ENCODE results near the gene PSMG1. TPM values are rescaled to one million over a fixed set of nuclear protein-coding genes. Genes with fewer than 3 reads are reported as not detected.

Gene PSMG1
- total RNA-seq, 1 experiment from 2014 or later: 156 TPM

DNA sequence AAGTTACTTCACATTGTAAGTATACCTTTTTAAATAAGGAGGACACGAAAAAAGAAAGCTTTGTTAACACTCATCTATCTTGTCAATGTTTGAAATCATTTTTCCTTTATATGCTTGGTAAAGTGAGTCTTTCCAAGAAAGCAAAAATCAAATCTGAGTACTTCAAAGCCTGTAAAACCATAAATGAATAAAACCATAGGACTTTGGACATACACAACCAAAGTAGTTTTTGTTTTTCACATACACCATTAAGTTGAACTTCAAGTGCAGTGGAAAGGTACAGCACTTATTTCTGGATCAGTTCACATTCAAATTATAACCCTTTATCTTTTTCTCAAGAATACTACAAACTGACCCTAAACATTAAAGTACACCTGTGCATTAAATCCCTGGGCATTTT, 10.1 kb upstream of the PSMG1 start:
- in situ Hi-C loops (cut with HindIII; ENCODE audit: low pct_unique_long_range_greater_than_20kb, low sequenced_read_pairs): no loop called here
- DNase-seq (ENCODE audit: low read depth): no peak

- no peak for DNase-seq (ENCODE audit: low read depth)
- in situ Hi-C loops (cut with HindIII; ENCODE audit: low pct_unique_long_range_greater_than_20kb, low sequenced_read_pairs): no loop called here
Measured at GRCh38 chr21:39189857-39190604, 6.8 kb upstream of the PSMG1 start.

GRCh38 chr21:39188521-39189139, 5.4 kb upstream of the PSMG1 start:
- in situ Hi-C loops (cut with HindIII; ENCODE audit: low pct_unique_long_range_greater_than_20kb, low sequenced_read_pairs): no loop called here
- no peak for DNase-seq (ENCODE audit: low read depth)

GRCh38 chr21:39187141-39187540, 3.9 kb upstream of the PSMG1 start:
- DNase-seq (ENCODE audit: low read depth): no peak
- in situ Hi-C loops (cut with HindIII; ENCODE audit: low pct_unique_long_range_greater_than_20kb, low sequenced_read_pairs): no loop called here

DNA sequence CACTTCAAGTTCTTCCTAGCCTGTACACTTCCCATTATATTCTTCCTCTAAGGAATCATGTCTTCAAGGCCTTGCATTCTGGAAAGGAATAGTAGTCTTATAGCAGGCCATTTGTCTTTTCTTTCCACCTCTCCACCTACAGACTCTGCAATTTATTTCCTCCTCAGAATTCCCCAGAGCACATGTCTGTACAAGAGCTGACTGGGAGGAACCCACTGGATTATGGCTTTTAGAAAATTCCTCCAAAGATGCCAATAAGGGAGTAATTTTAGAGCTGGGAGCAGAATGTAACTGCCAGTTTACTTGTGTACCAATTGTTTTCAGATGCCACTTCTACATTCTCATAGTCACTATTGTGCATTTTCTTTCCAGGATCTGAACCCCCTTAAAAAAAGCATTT, 3.4 kb upstream of the PSMG1 start:
- DNase-seq (ENCODE audit: low read depth): no peak

GRCh38 chr21:39185157-39185556, 1.9 kb upstream of the PSMG1 start:
- no peak for DNase-seq (ENCODE audit: low read depth)

More for the DNA sequence above, 3.4 kb upstream of the PSMG1 start:
- in situ Hi-C loops (cut with HindIII; ENCODE audit: low pct_unique_long_range_greater_than_20kb, low sequenced_read_pairs): no loop called here

DNA sequence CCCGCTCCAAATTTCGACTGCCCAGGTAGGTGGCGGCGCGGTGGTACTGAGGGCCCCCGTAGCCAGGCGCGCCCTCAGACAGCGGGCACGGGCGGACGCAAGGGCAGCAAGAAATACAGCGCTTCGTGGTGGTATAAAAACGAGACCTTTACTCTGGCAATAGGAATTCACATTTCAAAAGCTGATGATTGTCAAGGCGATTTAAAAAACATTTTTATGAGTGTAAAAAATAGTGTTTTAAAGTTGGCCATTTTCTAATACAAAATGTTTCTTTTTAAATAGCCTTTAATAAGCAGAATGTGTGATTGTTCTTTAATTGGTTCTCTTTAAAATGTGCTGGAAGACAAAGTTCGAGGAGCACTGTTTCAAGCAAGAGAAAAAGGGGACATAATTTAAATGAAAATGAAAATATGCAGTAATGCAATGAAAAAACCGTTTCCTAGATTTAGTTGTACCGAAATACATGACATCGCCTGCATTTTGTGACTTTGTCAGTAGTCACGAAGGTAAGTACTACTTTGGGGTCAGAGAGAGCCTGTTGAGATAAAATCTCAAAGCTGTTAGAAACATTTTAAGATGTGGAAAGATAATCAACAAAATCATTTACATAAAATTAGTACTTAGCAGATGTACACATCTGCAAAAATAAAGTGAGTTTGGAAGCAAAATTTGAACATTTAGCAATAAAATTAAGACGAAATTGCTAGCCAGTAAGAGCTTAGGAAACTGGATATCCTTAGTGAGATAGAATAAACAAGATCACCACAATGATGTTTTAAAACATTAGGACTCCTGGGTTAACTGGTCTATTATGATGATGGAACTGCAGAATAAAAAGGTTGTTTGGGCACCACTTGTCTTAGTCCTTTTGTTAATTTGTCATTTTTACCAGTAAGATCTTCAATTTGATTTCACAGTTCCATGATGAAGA, 1.1 kb upstream of the PSMG1 start:
- in situ Hi-C loops (cut with HindIII; ENCODE audit: low pct_unique_long_range_greater_than_20kb, low sequenced_read_pairs): no loop called here
- no peak for DNase-seq (ENCODE audit: low read depth)

More at GRCh38 chr21:39185157-39185556, 1.9 kb upstream of the PSMG1 start:
- in situ Hi-C loops (cut with HindIII; ENCODE audit: low pct_unique_long_range_greater_than_20kb, low sequenced_read_pairs): no loop called here

- no peak for DNase-seq (ENCODE audit: low read depth)
- in situ Hi-C loops (cut with HindIII; ENCODE audit: low pct_unique_long_range_greater_than_20kb, low sequenced_read_pairs): no loop called here
Measured at GRCh38 chr21:39182484-39183271, 573 bp downstream of the PSMG1 start.

DNA sequence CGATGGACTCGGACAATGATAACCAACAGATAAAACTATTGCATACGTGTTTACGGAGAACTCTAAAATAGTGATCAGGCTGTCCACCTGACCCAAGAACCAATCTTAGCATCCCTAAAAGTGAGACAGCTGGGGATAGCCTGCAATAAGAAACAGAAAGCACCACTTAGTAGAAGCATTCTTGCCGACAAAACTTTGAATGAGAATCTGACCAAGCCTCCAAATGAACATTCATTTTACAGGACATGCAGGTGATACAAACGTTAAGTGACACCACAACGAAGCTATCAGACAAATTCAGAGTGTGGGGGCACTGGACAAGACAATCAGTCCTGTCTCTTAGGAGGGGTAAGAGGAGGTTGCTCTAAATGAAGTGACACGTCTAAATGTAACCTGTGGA, 1.2 kb downstream of the PSMG1 start:
- in situ Hi-C loops (cut with HindIII; ENCODE audit: low pct_unique_long_range_greater_than_20kb, low sequenced_read_pairs): no loop called here

DNA sequence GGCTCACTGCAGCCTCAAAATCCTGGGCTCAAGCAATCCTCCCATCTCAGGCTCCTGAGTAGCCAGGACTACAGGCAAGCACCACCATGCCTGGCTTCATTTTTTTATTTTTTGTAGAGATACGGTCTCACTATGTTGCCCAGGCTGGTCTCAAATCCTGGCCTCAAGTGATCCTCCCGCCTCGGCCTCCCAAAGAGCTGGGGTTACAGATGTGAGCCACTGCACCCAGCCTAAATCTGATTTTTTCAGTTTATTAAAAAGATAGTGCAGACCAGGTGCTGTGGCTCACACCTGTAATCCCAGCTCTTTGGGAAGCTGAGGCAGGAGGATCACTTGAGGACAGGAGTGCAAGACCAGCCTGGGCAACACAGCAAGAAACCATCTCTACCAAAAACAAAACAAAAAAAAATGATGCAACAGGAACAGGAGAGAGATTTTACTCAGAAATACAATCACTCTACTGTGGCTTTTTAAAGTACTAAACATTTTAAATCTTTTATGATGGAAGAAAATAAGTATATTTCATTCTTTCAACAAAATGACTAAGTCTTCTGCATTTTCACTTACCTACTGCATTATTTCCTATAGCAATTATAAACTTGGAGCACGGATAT, 1.9 kb downstream of the PSMG1 start:
- in situ Hi-C loops (cut with HindIII; ENCODE audit: low pct_unique_long_range_greater_than_20kb, low sequenced_read_pairs): no loop called here
- DNase-seq (ENCODE audit: low read depth): no peak

More for the DNA sequence above, 1.2 kb downstream of the PSMG1 start:
- no peak for DNase-seq (ENCODE audit: low read depth)

- in situ Hi-C loops (cut with HindIII; ENCODE audit: low pct_unique_long_range_greater_than_20kb, low sequenced_read_pairs): no loop called here
- no peak for DNase-seq (ENCODE audit: low read depth)
Measured at GRCh38 chr21:39180429-39181019, 2.7 kb downstream of the PSMG1 start.

- DNase-seq (ENCODE audit: low read depth): no peak
- in situ Hi-C loops (cut with HindIII; ENCODE audit: low pct_unique_long_range_greater_than_20kb, low sequenced_read_pairs): no loop called here
Measured at GRCh38 chr21:39178421-39178820, 4.8 kb downstream of the PSMG1 start.

- in situ Hi-C loops (cut with HindIII; ENCODE audit: low pct_unique_long_range_greater_than_20kb, low sequenced_read_pairs): no loop called here
Measured at GRCh38 chr21:39176271-39176709, 7.0 kb downstream of the PSMG1 start.

DNA sequence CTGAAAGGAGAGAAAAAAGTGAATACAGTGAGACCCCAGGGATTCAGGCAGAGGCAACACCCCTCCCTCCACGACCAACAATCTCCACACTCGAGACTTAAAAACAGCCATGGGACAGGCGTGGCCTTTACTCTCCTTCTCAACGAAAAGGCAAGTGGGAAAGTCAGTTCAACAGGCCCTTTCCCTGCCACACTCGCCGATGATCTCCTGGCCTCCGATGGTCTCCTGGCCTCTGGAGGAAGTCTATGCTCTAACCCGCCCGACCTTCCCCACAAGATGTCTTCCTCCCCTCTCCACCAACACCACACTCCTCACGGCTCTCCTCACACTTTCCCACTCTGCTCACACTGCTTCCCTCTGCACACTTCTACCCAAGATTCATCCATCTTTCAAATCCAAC, 7.6 kb downstream of the PSMG1 start:
- DNase-seq (ENCODE audit: low read depth): no peak
- in situ Hi-C loops (cut with HindIII; ENCODE audit: low pct_unique_long_range_greater_than_20kb, low sequenced_read_pairs): no loop called here

More at GRCh38 chr21:39176271-39176709, 7.0 kb downstream of the PSMG1 start:
- DNase-seq (ENCODE audit: low read depth): no peak

GRCh38 chr21:39175154-39175553, 8.1 kb downstream of the PSMG1 start:
- no peak for DNase-seq (ENCODE audit: low read depth)
- in situ Hi-C loops (cut with HindIII; ENCODE audit: low pct_unique_long_range_greater_than_20kb, low sequenced_read_pairs): no loop called here

DNA sequence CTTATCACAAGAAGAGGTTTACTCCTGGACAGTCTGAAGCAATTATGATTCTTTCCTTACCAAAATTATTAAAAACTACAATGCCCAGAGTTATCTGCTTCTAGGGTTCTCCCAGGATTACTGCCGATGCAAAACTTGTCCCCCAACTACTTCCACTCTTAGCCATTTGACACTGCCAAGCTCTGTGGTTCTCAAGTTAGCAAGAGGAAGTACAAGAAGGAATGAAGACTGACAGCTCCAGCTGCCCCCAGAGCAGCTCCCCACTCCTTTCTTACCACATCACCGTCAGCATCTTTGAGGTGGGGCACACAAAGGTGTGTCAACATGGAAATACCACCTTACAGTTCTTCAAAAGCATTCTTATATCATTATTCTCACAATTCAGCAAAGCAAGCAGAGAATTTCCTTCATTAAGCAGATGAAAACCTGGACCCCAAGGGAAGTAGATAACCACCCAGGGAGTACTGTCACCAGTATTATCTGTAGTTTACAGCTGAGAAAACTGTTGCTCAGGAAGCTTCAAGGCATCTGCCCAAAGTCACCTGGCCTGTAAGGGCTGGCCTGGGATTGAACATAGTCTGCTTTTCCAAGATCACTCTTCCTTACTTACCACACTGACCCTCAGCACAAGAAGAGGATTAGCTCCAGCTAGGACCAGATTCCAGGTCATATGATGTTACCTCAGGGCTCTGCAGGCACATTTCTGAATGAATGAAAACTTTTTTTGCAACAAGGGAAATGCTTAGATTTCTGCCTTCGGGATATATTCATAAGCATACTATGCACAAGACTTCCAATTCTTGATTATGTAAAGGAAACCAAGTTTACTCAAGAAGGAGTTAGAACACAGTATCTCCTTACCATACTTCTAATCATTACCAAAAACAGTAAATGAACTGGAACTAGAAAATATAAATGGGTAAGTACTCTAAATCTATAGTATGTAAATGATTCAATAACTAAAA, 9.3 kb downstream of the PSMG1 start:
- DNase-seq (ENCODE audit: low read depth): no peak
- in situ Hi-C loops (cut with HindIII; ENCODE audit: low pct_unique_long_range_greater_than_20kb, low sequenced_read_pairs): no loop called here
